Measurements from ENCODE around the gene ITGB7. TPM values are rescaled to one million over a fixed set of nuclear protein-coding genes. Genes with fewer than 3 reads are reported as not detected.

The ITGB7 gene
- total and polyA plus RNA-seq, 7 donors: 0.19 to 1.6 (median 0.65) TPM

GRCh38 chr12:53212931-53213330, 5.9 kb upstream of the ITGB7 start:
- ATAC-seq (peak in 1 of 4 donors; percentile 2), DNase-seq (no peak)
- Histone ChIP-seq H3K4me1 (peaks cover 9% of the 10 kb centered on the region), H3K36me3 (ENCODE audit: insufficient read depth in 1 of 2, low read depth in 1 of 2) (peaks cover 0 to 39% of the 10 kb centered on the region in 2 donors), H3K9me3 (no peaks in the 10 kb centered on the region), H3K4me3 (no peak overlapping the region), H3K27ac (no peak overlapping the region), H3K27me3 (ENCODE audit: insufficient read depth in 3 of 3, low read length in 2 of 3) (no peaks in the 10 kb centered on the region)
- WGBS, 3 donors: 47 to 60% (median 53%) methylated on average over 12 of the region's 12 CpGs
- intact Hi-C loops (cut with DNase I): loop anchor here (1.0 to 2.0 kb wide), 3 partner anchors 38 to 74 kb away; no protein-coding TSS in a partner anchor
- TF ChIP-seq CTCF (IDR thresholded peaks at IDR 0.05): no peak

- intact Hi-C loops (cut with DNase I): loop anchor here in 1 of 2 donors (2.0 kb wide), 1 partner anchor 75 kb away; no protein-coding TSS in a partner anchor
- Histone ChIP-seq H3K36me3 (ENCODE audit: insufficient read depth in 1 of 2, low read depth in 1 of 2) (peaks cover 0 to 39% of the 10 kb centered on the region in 2 donors), H3K4me3 (no peak overlapping the region), H3K4me1 (no peaks in the 10 kb centered on the region), H3K9me3 (no peaks in the 10 kb centered on the region), H3K27ac (no peak overlapping the region), H3K27me3 (ENCODE audit: insufficient read depth in 3 of 3, low read length in 2 of 3) (no peaks in the 10 kb centered on the region)
- WGBS, 3 donors: 83 to 90% (median 88%) methylated on average over 13 of the region's 13 CpGs
- ATAC-seq (no peak), DNase-seq (no peak)
- peak; percentile 8 for TF ChIP-seq CTCF (IDR thresholded peaks at IDR 0.05)
These were observed 4.7 kb upstream of the ITGB7 start for GRCh38 chr12:53211476-53212381.

GRCh38 chr12:53210843-53211242, 3.8 kb upstream of the ITGB7 start:
- WGBS, 3 donors: 81 to 95% (median 83%) methylated on average over 4 of the region's 4 CpGs
- intact Hi-C loops (cut with DNase I): no loop called here
- ATAC-seq (no peak), DNase-seq (no peak)
- no peak for TF ChIP-seq CTCF (IDR thresholded peaks at IDR 0.05)
- no peak overlapping the region for H3K27ac ChIP-seq
- H3K4me1 ChIP-seq: no peaks in the 10 kb centered on the region
- H3K27me3 ChIP-seq (ENCODE audit: insufficient read depth in 3 of 3, low read length in 2 of 3): no peaks in the 10 kb centered on the region
- no peak overlapping the region for H3K4me3 ChIP-seq
- H3K9me3 ChIP-seq: no peaks in the 10 kb centered on the region
- peaks cover 0 to 39% of the 10 kb centered on the region in 2 donors for H3K36me3 ChIP-seq (ENCODE audit: insufficient read depth in 1 of 2, low read depth in 1 of 2)

- no peak for TF ChIP-seq CTCF (IDR thresholded peaks at IDR 0.05)
- intact Hi-C loops (cut with DNase I): no loop called here
- H3K4me1 ChIP-seq: no peaks in the 10 kb centered on the region
- no peak for ATAC-seq
- DNase-seq: no peak
- H3K36me3 ChIP-seq (ENCODE audit: insufficient read depth in 1 of 2, low read depth in 1 of 2): peaks cover 0 to 38% of the 10 kb centered on the region in 2 donors
- WGBS, 3 donors: 69 to 75% (median 70%) methylated on average over 7 of the region's 7 CpGs
- H3K27me3 ChIP-seq (ENCODE audit: insufficient read depth in 3 of 3, low read length in 2 of 3): no peaks in the 10 kb centered on the region
- no peak overlapping the region for H3K27ac ChIP-seq
- H3K9me3 ChIP-seq: no peaks in the 10 kb centered on the region
- no peak overlapping the region for H3K4me3 ChIP-seq
These were observed 1.9 kb upstream of the ITGB7 start for GRCh38 chr12:53208877-53209463.

Data from psoas muscle (tissue), 8 donors.